Measurements from ENCODE around the gene APOF. TPM values are rescaled to one million over a fixed set of nuclear protein-coding genes. Genes with fewer than 3 reads are reported as not detected.
A peak's percentile ranks its signal among the peaks of the same experiment; 100 is the strongest.

The APOF gene
- total and polyA plus RNA-seq, 10 of the 15 experiments (the other 5 are each of a cell fraction or from before 2014, with no cell fraction given), result 0.04 to 0.19 (median 0.11) TPM; not detected in 5

GRCh38 chr12:56359851-56360767 is 2.5 kb downstream of the APOF start, which contains the start of gene STAT2 (continued):
- TF ChIP-seq ZZZ3 (IDR thresholded peaks at IDR 0.05; ENCODE audit: control insufficient read depth, insufficient read length, low read depth) (no peak), EZH2 (IDR thresholded peaks at IDR 0.05; ENCODE audit: borderline replicate concordance, control insufficient read depth, low read depth, low read length) (no peak), BCL3 (IDR thresholded peaks at IDR 0.05; ENCODE audit: borderline replicate concordance, insufficient read depth, low read depth, low read length, poor library complexity, severe bottlenecking) (no peak), ZNF24 (IDR thresholded peaks at IDR 0.05) (no peak), RCOR1 (conservative IDR thresholded peaks at IDR 0.05; ENCODE audit: low read depth, low read length) (no peak), ZNF217 (IDR thresholded peaks at IDR 0.05) (no peak), RBBP5 (conservative IDR thresholded peaks at IDR 0.05) (no peak), TCF7 (IDR thresholded peaks at IDR 0.05; ENCODE audit: borderline replicate concordance) (no peak), CHD4 (IDR thresholded peaks at IDR 0.05) (no peak), EGR1 (IDR thresholded peaks at IDR 0.05; ENCODE audit: borderline replicate concordance in 1 of 2, low read depth in 2 of 2, low read length in 2 of 2) (no peak; a peak in 1 of 3 replicates), POLR2AphosphoS5 (IDR thresholded peaks at IDR 0.05; ENCODE audit: low read length) (peak; percentile 89), HDAC6 (IDR thresholded peaks at IDR 0.05; ENCODE audit: unreplicated experiment) (no peak), ZBTB11 (CRISPR knock-in tag; IDR thresholded peaks at IDR 0.05) (no peak), PKNOX1 (IDR thresholded peaks at IDR 0.05) (peak; percentile 96), HCFC1 (IDR thresholded peaks at IDR 0.05; ENCODE audit: low read length) (peak; percentile 36; the same call in 1 of the 2 replicates), USF2 (IDR thresholded peaks at IDR 0.05; ENCODE audit: borderline replicate concordance, low read depth, low read length) (no peak), REST (IDR thresholded peaks at IDR 0.05; ENCODE audit: low read depth, low read length) (peak; percentile 42; the same call in 1 of the 2 replicates), SRF (IDR thresholded peaks at IDR 0.05; ENCODE audit: low read depth in 2 of 2, low read length in 2 of 2) (peak in 1 of 2 experiments; percentile 89; a peak in 2 of 4 replicates)
